Ammon's horn (tissue), 1 donor: Measurements from ENCODE around the gene RPS6KA4.

Experiments used
- DNase-seq: peaks from one replicate; pipeline ENCODE4 v3.0.0-alpha.2; 2016; ENCODE audit warnings: low spot score

Gene RPS6KA4

DNA sequence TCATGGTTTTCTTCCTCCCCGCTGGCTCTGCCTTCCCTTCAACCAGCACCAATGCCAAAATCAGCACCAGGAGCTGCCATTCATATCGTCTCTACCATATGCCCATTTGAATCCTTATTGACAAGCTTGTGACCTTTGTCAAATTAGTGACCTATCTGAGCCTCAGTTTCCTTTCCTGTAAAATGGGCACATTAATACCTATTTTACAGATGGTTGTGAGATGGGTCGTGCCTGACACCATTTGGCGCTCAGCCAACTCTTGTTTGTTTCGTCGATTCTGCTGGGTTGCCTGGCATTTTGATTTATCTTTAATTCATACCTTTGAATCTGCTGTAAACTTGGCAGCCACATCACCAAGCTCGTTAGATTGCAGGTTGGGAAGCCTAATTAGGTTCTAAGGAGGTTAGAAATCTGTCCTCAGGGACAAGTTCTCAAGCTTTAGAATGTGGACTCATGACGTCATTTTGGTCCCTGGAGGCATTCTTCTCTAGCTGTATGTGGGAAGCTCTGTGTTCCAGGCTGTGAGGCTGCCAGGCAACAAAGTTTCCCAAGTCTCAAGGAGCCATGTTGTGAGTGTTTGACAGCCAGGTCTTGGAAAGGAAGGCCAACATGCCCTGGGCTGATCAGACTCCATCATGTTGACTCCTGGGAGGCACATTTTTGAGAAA lies 61.0 kb downstream of the RPS6KA4 start:
- no peak for DNase-seq
